HG03520 (cell line): ENCODE data around the gene GOLGA2.
"Not testable (repeated sequence)": the region's sequence is repeated elsewhere in the genome, so short reads cannot be mapped to it uniquely, and the experiment has no call there.

ENCODE experiments used
- ATAC-seq: cut with Tn5 transposase; IDR thresholded peaks from one replicate; pipeline ENCODE4 v1.9.1; 2021; ENCODE audit warnings: mild to moderate bottlenecking, moderate library complexity; ENCODE audit not compliant: unreplicated experiment

Gene GOLGA2

GRCh38 chr9:128296340-128297220 is 20.8 kb upstream of the GOLGA2 start:
- no peak for ATAC-seq

GRCh38 chr9:128294142-128294541 is 18.3 kb upstream of the GOLGA2 start:
- no peak for ATAC-seq

GRCh38 chr9:128293091-128293490 is 17.3 kb upstream of the GOLGA2 start:
- no peak for ATAC-seq

- ATAC-seq, result no peak
These were observed 16.2 kb upstream of the GOLGA2 start for GRCh38 chr9:128292009-128292408.

GRCh38 chr9:128288273-128289004 is 12.6 kb upstream of the GOLGA2 start:
- no peak for ATAC-seq

GRCh38 chr9:128286440-128286839 is 10.6 kb upstream of the GOLGA2 start:
- no peak for ATAC-seq

GRCh38 chr9:128285033-128285784 is 9.4 kb upstream of the GOLGA2 start:
- ATAC-seq, result no peak

GRCh38 chr9:128282500-128282899 is 6.7 kb upstream of the GOLGA2 start:
- ATAC-seq, result no peak

GRCh38 chr9:128280084-128280622 is 4.3 kb upstream of the GOLGA2 start:
- no peak for ATAC-seq

GRCh38 chr9:128279088-128280073 is 3.6 kb upstream of the GOLGA2 start:
- ATAC-seq, result not testable (repeated sequence)

- no peak for ATAC-seq
These were observed 915 bp upstream of the GOLGA2 start for GRCh38 chr9:128276574-128277270.

GRCh38 chr9:128276008-128276573 is 284 bp upstream of the GOLGA2 start, which contains the start of gene SWI5:
TSS of gene SWI5 (plus strand) at chr9:128276276.
- peak; percentile 95 for ATAC-seq

GRCh38 chr9:128274245-128274644 is 1.6 kb downstream of the GOLGA2 start:
- no peak for ATAC-seq

GRCh38 chr9:128271512-128271911 is 4.3 kb downstream of the GOLGA2 start:
- ATAC-seq, result no peak

GRCh38 chr9:128271112-128271511 is 4.7 kb downstream of the GOLGA2 start:
- ATAC-seq, result no peak

GRCh38 chr9:128266868-128267590 is 8.8 kb downstream of the GOLGA2 start:
- no peak for ATAC-seq

- no peak for ATAC-seq
These were observed 10.4 kb downstream of the GOLGA2 start for GRCh38 chr9:128265348-128265847.

- no peak for ATAC-seq
These were observed 13.1 kb downstream of the GOLGA2 start for GRCh38 chr9:128262687-128263086.
